K562 (cell line): ENCODE measurements around the gene HEPACAM. TPM values are rescaled to one million over a fixed set of nuclear protein-coding genes. Genes with fewer than 3 reads are reported as not detected.

Source experiments
- ADNP ChIP-seq: fragments of 200-800 bp; sonication (Bioruptor generic); IDR thresholded peaks from 2 replicates; pipeline ENCODE4 v1.6.1; 2016; ENCODE audit warnings: missing genetic modification characterization, missing compliant biosample characterization
- BCL6 ChIP-seq: fragments of 250-450 bp; sonication (Bioruptor Pico); IDR thresholded peaks from 2 replicates; pipeline ENCODE4 v1.4.0; 2020
- CHD1 ChIP-seq: fragments of 200-600 bp; sonication (generic); IDR thresholded peaks from one replicate; pipeline ENCODE4 v1.6.1; 2012; ENCODE audit warnings: mild to moderate bottlenecking, moderate library complexity, low read length, inconsistent platforms
- COPS2 ChIP-seq: fragments of 450-650 bp; conservative IDR thresholded peaks from 2 replicates; pipeline ENCODE4 v1.6.1; 2016; ENCODE audit warnings: mild to moderate bottlenecking, moderate library complexity
- EZH2 ChIP-seq: IDR thresholded peaks from 2 replicates; pipeline ENCODE4 v1.6.1; 2012; ENCODE audit warnings: low read depth, mild to moderate bottlenecking, inconsistent platforms, low read length, borderline replicate concordance
- FOSL1 ChIP-seq: fragments of 200-800 bp; sonication (Bioruptor generic); conservative IDR thresholded peaks from 2 replicates; pipeline ENCODE4 v1.6.1; 2016; ENCODE audit warnings: missing genetic modification characterization, missing compliant biosample characterization
- GATA2 ChIP-seq: sonication (generic); formaldehyde crosslinking; IDR thresholded peaks from 2 replicates; pipeline ENCODE4 v1.4.0; 2020; ENCODE audit warnings: mild to moderate bottlenecking, missing genetic modification reagents
- HDAC2 ChIP-seq: fragments of 450-650 bp; IDR thresholded peaks from 2 replicates; pipeline ENCODE4 v1.6.1; 2016; ENCODE audit warnings: mild to moderate bottlenecking
- HDAC6 ChIP-seq: IDR thresholded peaks from 2 replicates; pipeline ENCODE4 v1.6.1; 2012; ENCODE audit warnings: low read depth, mild to moderate bottlenecking, control low read depth, inconsistent platforms, low read length, moderate library complexity
- HOXB6 ChIP-seq: fragments of 250-450 bp; sonication (Bioruptor Pico); IDR thresholded peaks from 2 replicates; pipeline ENCODE4 v1.5.1; 2022; ENCODE audit warnings: mild to moderate bottlenecking, borderline replicate concordance
- NKRF ChIP-seq: fragments of 450-650 bp; IDR thresholded peaks from 2 replicates; pipeline ENCODE4 v1.6.1; 2016; ENCODE audit warnings: borderline replicate concordance
- PHTF2 ChIP-seq: fragments of 250-450 bp; sonication (Bioruptor Pico); IDR thresholded peaks from 2 replicates; pipeline ENCODE4 v1.5.0; 2021; ENCODE audit warnings: mild to moderate bottlenecking
- SAFB2 ChIP-seq: fragments of 200-400 bp; formaldehyde crosslinking; IDR thresholded peaks from 2 replicates; pipeline ENCODE4 v1.6.1; 2018; ENCODE audit warnings: borderline replicate concordance, low read length, low read depth, moderate library complexity; ENCODE audit not compliant: severe bottlenecking
- SIN3A ChIP-seq, 2 experiments: fragments of 150-350 bp in 1 of 2; IDR thresholded peaks; 2 replicates each; pipeline ENCODE4 v1.6.1; 2011 to 2016; ENCODE audit warnings: borderline replicate concordance in 2 of 2, low read depth in 2 of 2, low read length in 2 of 2, mild to moderate bottlenecking in 2 of 2, moderate library complexity in 2 of 2; ENCODE audit not compliant: control insufficient read depth in 1 of 2
- SP1 ChIP-seq: sonication (generic); formaldehyde crosslinking; IDR thresholded peaks from 2 replicates; pipeline ENCODE4 v1.8.1; 2022; ENCODE audit warnings: mild to moderate bottlenecking, missing genetic modification reagents
- XRCC5 ChIP-seq: fragments of 200-400 bp; formaldehyde crosslinking; IDR thresholded peaks from 2 replicates; pipeline ENCODE4 v1.6.1; 2017; ENCODE audit warnings: low read depth, mild to moderate bottlenecking, low read length
- ZFPM2 ChIP-seq: fragments of 250-450 bp; sonication (Bioruptor Pico); IDR thresholded peaks from 2 replicates; pipeline ENCODE4 v1.5.1; 2022; ENCODE audit warnings: mild to moderate bottlenecking
- ZNF239 ChIP-seq: fragments of 250-450 bp; sonication (Bioruptor Pico); IDR thresholded peaks from 2 replicates; pipeline ENCODE4 v1.4.0; 2020; ENCODE audit warnings: mild to moderate bottlenecking
- ZNF324 ChIP-seq: fragments of 250-450 bp; sonication (Bioruptor Pico); IDR thresholded peaks from 2 replicates; pipeline ENCODE4 v1.4.0; 2020; ENCODE audit warnings: mild to moderate bottlenecking
- ZNF561 ChIP-seq: fragments of 450-650 bp; formaldehyde crosslinking; conservative IDR thresholded peaks from 2 replicates; pipeline ENCODE4 v1.4.0; 2020; ENCODE audit warnings: mild to moderate bottlenecking, moderate library complexity
- ZNF583 ChIP-seq: fragments of 250-450 bp; sonication (Bioruptor Pico); IDR thresholded peaks from 2 replicates; pipeline ENCODE4 v1.4.0; 2020
- ZNF592 ChIP-seq: fragments of 450-650 bp; IDR thresholded peaks from 2 replicates; pipeline ENCODE4 v1.6.1; 2017; ENCODE audit warnings: antibody characterized with exemption, mild to moderate bottlenecking
- ZNF764 ChIP-seq: fragments of 250-450 bp; sonication (Bioruptor Pico); IDR thresholded peaks from 2 replicates; pipeline ENCODE4 v1.4.0; 2020; ENCODE audit warnings: low read depth, mild to moderate bottlenecking, moderate library complexity
- ZNF780A ChIP-seq: fragments of 250-450 bp; sonication (Bioruptor Pico); IDR thresholded peaks from 2 replicates; pipeline ENCODE4 v1.5.0; 2021; ENCODE audit warnings: mild to moderate bottlenecking
- ZNF79 ChIP-seq: fragments of 250-450 bp; sonication (Bioruptor Pico); IDR thresholded peaks from 2 replicates; pipeline ENCODE4 v1.4.0; 2020; ENCODE audit warnings: low read depth, mild to moderate bottlenecking, moderate library complexity
- polyA plus RNA-seq, 8 experiments: library from polyadenylated mRNA; depleted of rRNA in 4 of 8; stranded (reverse) in 5 of 8; unstranded in 3 of 8; fragments of >200 nt; fragmentation: Nextera tagmentation in 2 of 8; fragmentation: Illumina TruSeq in 1 of 8; extraction: Ambion mirVana in 2 of 8; extraction: Trizol in 1 of 8; gene quantifications; 2 replicates each; pipeline versions ENCODE4 v1.2.1 to v1.2.3, GENCODE V29; 2011 to 2014; ENCODE audit warnings: inconsistent platforms in 1 of 8, missing spikeins in 1 of 8
- total RNA-seq, 7 experiments: library from RNA; depleted of rRNA in 6 of 7; stranded (reverse); fragments of >200 nt in 6 of 7; fragmentation: Illumina TruSeq in 2 of 7; extraction: Trizol in 2 of 7; gene quantifications; 2 replicates each; pipeline versions ENCODE4 v1.2.1 to v1.2.3, GENCODE V29; 2011 to 2021; ENCODE audit warnings: low replicate concordance in 1 of 7

Gene HEPACAM
- total and polyA plus RNA-seq, 9 of the 15 experiments (the other 6 are each of a cell fraction or from before 2014, with no cell fraction given): not detected

- TF ChIP-seq ZNF592: no peak
- TF ChIP-seq COPS2: no peak
- TF ChIP-seq CHD1: no peak
- no peak for TF ChIP-seq ZNF583 (CRISPR knock-in tag)
- no peak; the same call in 1 of the 2 replicates for TF ChIP-seq HDAC2
- no peak for TF ChIP-seq FOSL1 (tag)
- TF ChIP-seq ZNF764 (CRISPR knock-in tag): no peak
- peak in 1 of 2 experiments; percentile 73; a peak in 3 of 4 replicates for TF ChIP-seq SIN3A (IDR thresholded peaks at IDR 0.05; ENCODE audit: borderline replicate concordance in 2 of 2, control insufficient read depth in 1 of 2, low read depth in 2 of 2, low read length in 2 of 2)
- TF ChIP-seq ZFPM2 (CRISPR knock-in tag): no peak
- TF ChIP-seq SP1 (CRISPR knock-in tag): peak; percentile 91
- no peak for TF ChIP-seq ADNP
- TF ChIP-seq NKRF: peak; percentile 66
- no peak for TF ChIP-seq ZNF79
- no peak for TF ChIP-seq PHTF2 (CRISPR knock-in tag)
- no peak for TF ChIP-seq EZH2
- TF ChIP-seq ZNF324: no peak
- TF ChIP-seq ZNF239: no peak
- TF ChIP-seq HOXB6 (CRISPR knock-in tag): no peak
- TF ChIP-seq ZNF780A (CRISPR knock-in tag): no peak
- no peak; the same call in 1 of the 2 replicates for TF ChIP-seq XRCC5
- no peak for TF ChIP-seq BCL6 (CRISPR knock-in tag)
- TF ChIP-seq GATA2 (CRISPR knock-in tag): no peak
- no peak for TF ChIP-seq SAFB2
- TF ChIP-seq HDAC6: no peak
- TF ChIP-seq ZNF561 (CRISPR knock-in tag): no peak
Observed at GRCh38 chr11:124953753-124954589, 18.1 kb upstream of the HEPACAM start, which contains the start of gene CCDC15 (continued).
